ENCODE data around the gene SLC5A10. TPM values are rescaled to one million over a fixed set of nuclear protein-coding genes. Genes with fewer than 3 reads are reported as not detected.

SLC5A10 gene
- polyA plus RNA-seq, 3 donors, result 0.10 to 0.17 (median 0.12) TPM

DNA sequence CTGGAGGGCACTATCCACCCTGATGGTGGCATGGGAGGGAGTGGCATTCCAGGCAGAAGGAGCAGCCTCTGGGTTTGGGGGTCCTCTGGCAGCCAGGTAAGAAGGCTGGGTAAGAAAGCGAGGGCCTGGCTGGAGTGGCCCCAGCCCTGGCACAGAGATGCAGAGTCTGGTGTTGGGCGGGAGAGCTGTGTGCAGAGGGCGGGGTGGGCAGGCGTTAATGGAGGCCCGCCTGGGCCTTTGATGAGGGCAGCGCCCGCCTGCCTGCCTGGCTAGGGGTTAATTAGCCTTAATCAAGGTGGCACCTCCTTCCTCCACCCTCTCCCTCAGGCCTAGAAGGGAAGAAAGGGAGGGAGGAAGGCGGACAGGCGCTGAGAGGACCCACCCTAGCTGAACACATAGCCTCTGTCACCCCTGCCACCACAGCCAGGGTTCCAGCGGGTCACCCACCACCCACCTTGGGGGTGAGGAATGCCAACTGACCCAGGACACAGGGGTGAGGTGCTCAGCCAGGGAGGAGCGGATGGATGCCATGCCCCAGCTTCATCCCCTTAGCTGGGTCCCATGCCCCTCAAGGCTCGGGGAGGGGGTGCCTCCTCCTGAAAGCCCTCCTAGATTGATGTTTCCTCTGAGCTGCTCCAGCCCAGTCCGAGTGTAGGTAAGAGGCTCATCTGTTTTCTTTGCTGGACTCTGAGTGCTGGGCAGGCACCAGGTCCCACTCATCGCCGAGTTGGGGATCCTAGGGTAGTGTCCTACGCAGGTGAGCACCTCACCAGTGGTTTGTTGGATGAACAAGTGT, 66.0 kb downstream of the SLC5A10 start:
- no peak overlapping the region for H3K9ac ChIP-seq (ENCODE audit: insufficient read depth, low read length, poor library complexity, severe bottlenecking)
- H3K27ac ChIP-seq (ENCODE audit: low read depth in 1 of 2, low read length in 2 of 2), result no peak overlapping the region
- H3K9me3 Mint-ChIP-seq, result peaks cover 0 to 4% (median 0%) of the 10 kb centered on the region in 7 donors
- no peak overlapping the region for H3K4me3 ChIP-seq (replicated peaks in 1 of 3; ENCODE audit: low read depth in 2 of 3, low read length in 3 of 3)
- H3K27me3 ChIP-seq (ENCODE audit: control insufficient read depth in 2 of 2, insufficient read depth in 2 of 2, low read length in 2 of 2), result no peaks in the 10 kb centered on the region
- H3K4me3 Mint-ChIP-seq, result no peak overlapping the region
- H4K20me1 ChIP-seq (ENCODE audit: insufficient read depth, low read length), result no peaks in the 10 kb centered on the region
- no peak overlapping the region for H3K4me2 ChIP-seq (replicated peaks; ENCODE audit: extremely low read depth, low read length, poor library complexity, severe bottlenecking)
- H3K79me2 ChIP-seq (ENCODE audit: insufficient read depth, low read length), result no peaks in the 10 kb centered on the region
- H3K36me3 Mint-ChIP-seq, result peaks cover 3 to 5% of the 10 kb centered on the region in 2 donors
- 84% methylated on average over 5 of the region's 16 CpGs for WGBS (ENCODE audit: insufficient coverage)
- H3K27ac Mint-ChIP-seq, result peak overlapping the region in 1 of 7 donors; percentile 48
- intact Hi-C loops (cut with micrococcal nuclease), result no loop called here
- H3K4me1 ChIP-seq (ENCODE audit: control insufficient read depth in 1 of 2, insufficient read depth in 2 of 2, low read length in 2 of 2), result no peaks in the 10 kb centered on the region
- H3K27me3 Mint-ChIP-seq (ENCODE audit: low read depth in 3 of 3), result peaks cover 3 to 7% (median 3%) of the 10 kb centered on the region in 3 donors
- no peak overlapping the region for H2AFZ ChIP-seq (ENCODE audit: insufficient read depth, low read depth, low read length, poor library complexity, severe bottlenecking)
- H3K36me3 ChIP-seq (replicated peaks in 1 of 2; ENCODE audit: control insufficient read depth in 1 of 2, insufficient read depth in 2 of 2, low read length in 2 of 2), result no peaks in the 10 kb centered on the region
- no peaks in the 10 kb centered on the region for H3K4me1 Mint-ChIP-seq
- H3K9me3 ChIP-seq (replicated peaks in 1 of 2; ENCODE audit: control insufficient read depth in 1 of 2, insufficient read depth in 1 of 2, low read length in 2 of 2), result no peaks in the 10 kb centered on the region
- no peak for DNase-seq
- TF ChIP-seq, protein P1, sequence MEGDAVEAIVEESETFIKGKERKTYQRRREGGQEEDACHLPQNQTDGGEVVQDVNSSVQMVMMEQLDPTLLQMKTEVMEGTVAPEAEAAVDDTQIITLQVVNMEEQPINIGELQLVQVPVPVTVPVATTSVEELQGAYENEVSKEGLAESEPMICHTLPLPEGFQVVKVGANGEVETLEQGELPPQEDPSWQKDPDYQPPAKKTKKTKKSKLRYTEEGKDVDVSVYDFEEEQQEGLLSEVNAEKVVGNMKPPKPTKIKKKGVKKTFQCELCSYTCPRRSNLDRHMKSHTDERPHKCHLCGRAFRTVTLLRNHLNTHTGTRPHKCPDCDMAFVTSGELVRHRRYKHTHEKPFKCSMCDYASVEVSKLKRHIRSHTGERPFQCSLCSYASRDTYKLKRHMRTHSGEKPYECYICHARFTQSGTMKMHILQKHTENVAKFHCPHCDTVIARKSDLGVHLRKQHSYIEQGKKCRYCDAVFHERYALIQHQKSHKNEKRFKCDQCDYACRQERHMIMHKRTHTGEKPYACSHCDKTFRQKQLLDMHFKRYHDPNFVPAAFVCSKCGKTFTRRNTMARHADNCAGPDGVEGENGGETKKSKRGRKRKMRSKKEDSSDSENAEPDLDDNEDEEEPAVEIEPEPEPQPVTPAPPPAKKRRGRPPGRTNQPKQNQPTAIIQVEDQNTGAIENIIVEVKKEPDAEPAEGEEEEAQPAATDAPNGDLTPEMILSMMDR (IDR thresholded peaks at IDR 0.05), result no peak

- WGBS (ENCODE audit: insufficient coverage), result 100% methylated on average over 2 of the region's 6 CpGs
- TF ChIP-seq, protein P1 (IDR thresholded peaks at IDR 0.05), result no peak
- peaks cover 3 to 7% (median 3%) of the 10 kb centered on the region in 3 donors for H3K27me3 Mint-ChIP-seq (ENCODE audit: low read depth in 3 of 3)
Observed at GRCh38 chr17:19018600-19018950, 66.6 kb downstream of the SLC5A10 start.

More at GRCh38 chr17:19018600-19018950, 66.6 kb downstream of the SLC5A10 start:
- Mint-ChIP-seq H3K9me3 (peaks cover 0 to 4% (median 0%) of the 10 kb centered on the region in 7 donors), H3K27ac (no peak overlapping the region), H3K4me1 (no peaks in the 10 kb centered on the region), H3K4me3 (no peak overlapping the region), H3K36me3 (peaks cover 3 to 5% of the 10 kb centered on the region in 2 donors)
- no peaks in the 10 kb centered on the region for H4K20me1 ChIP-seq (ENCODE audit: insufficient read depth, low read length)
- no peaks in the 10 kb centered on the region for H3K27me3 ChIP-seq (ENCODE audit: control insufficient read depth in 2 of 2, insufficient read depth in 2 of 2, low read length in 2 of 2)
- no peaks in the 10 kb centered on the region for H3K4me1 ChIP-seq (ENCODE audit: control insufficient read depth in 1 of 2, insufficient read depth in 2 of 2, low read length in 2 of 2)
- H3K9ac ChIP-seq (ENCODE audit: insufficient read depth, low read length, poor library complexity, severe bottlenecking), result peak overlapping the region; percentile 8
- no peak overlapping the region for H3K4me3 ChIP-seq (replicated peaks in 1 of 3; ENCODE audit: low read depth in 2 of 3, low read length in 3 of 3)
- no peak overlapping the region for H3K27ac ChIP-seq (ENCODE audit: low read depth in 1 of 2, low read length in 2 of 2)
- H2AFZ ChIP-seq (ENCODE audit: insufficient read depth, low read depth, low read length, poor library complexity, severe bottlenecking), result no peak overlapping the region
- DNase-seq, result no peak
- H3K9me3 ChIP-seq (replicated peaks in 1 of 2; ENCODE audit: control insufficient read depth in 1 of 2, insufficient read depth in 1 of 2, low read length in 2 of 2), result no peaks in the 10 kb centered on the region
- H3K79me2 ChIP-seq (ENCODE audit: insufficient read depth, low read length), result no peaks in the 10 kb centered on the region
- H3K36me3 ChIP-seq (replicated peaks in 1 of 2; ENCODE audit: control insufficient read depth in 1 of 2, insufficient read depth in 2 of 2, low read length in 2 of 2), result no peaks in the 10 kb centered on the region
- intact Hi-C loops (cut with micrococcal nuclease), result no loop called here
- no peak overlapping the region for H3K4me2 ChIP-seq (replicated peaks; ENCODE audit: extremely low read depth, low read length, poor library complexity, severe bottlenecking)
